ENCODE measurements around the gene LRMDA.

- TF ChIP-seq CTCF (conservative IDR thresholded peaks at IDR 0.05; ENCODE audit: low read length): no peak
- no peak for TF ChIP-seq EZH2phosphoT487 (IDR thresholded peaks at IDR 0.05; ENCODE audit: borderline replicate concordance, low read depth, low read length)
Observed at GRCh38 chr10:76150876-76151288, 719.5 kb downstream of the LRMDA start.

All from OCI-LY7 (cell line).